HG03135 (cell line): ENCODE measurements around the gene ANKS6.

Experiments used
- ATAC-seq: cut with Tn5 transposase; IDR thresholded peaks from one replicate; pipeline ENCODE4 v1.9.1; 2021; ENCODE audit warnings: mild to moderate bottlenecking, moderate library complexity; ENCODE audit not compliant: unreplicated experiment

Gene ANKS6

GRCh38 chr9:98815391-98815951 lies 19.1 kb upstream of the ANKS6 start:
- ATAC-seq: no peak

- ATAC-seq: no peak
Observed at GRCh38 chr9:98811051-98811650, 14.8 kb upstream of the ANKS6 start.

GRCh38 chr9:98810102-98810842 lies 13.9 kb upstream of the ANKS6 start:
- no peak for ATAC-seq

- no peak for ATAC-seq
Observed at GRCh38 chr9:98809311-98810101, 13.2 kb upstream of the ANKS6 start.

GRCh38 chr9:98808875-98809274 lies 12.5 kb upstream of the ANKS6 start:
- no peak for ATAC-seq

GRCh38 chr9:98808411-98808815 lies 12.1 kb upstream of the ANKS6 start:
- ATAC-seq: no peak

- no peak for ATAC-seq
Observed at GRCh38 chr9:98807814-98808195, 11.4 kb upstream of the ANKS6 start.

- ATAC-seq: no peak
Observed at GRCh38 chr9:98807070-98807813, 10.9 kb upstream of the ANKS6 start, which contains the start of gene GALNT12. TSS of gene GALNT12 (plus strand) at chr9:98807670. CDS start at chr9:98807699, 29 bp downstream.

GRCh38 chr9:98806394-98807035 lies 10.2 kb upstream of the ANKS6 start:
- ATAC-seq: no peak

- ATAC-seq: no peak
Observed at GRCh38 chr9:98805506-98806272, 9.3 kb upstream of the ANKS6 start.

- no peak for ATAC-seq
Observed at GRCh38 chr9:98804083-98804482, 7.7 kb upstream of the ANKS6 start.

GRCh38 chr9:98801969-98802371 lies 5.6 kb upstream of the ANKS6 start:
- no peak for ATAC-seq

GRCh38 chr9:98801561-98801960 lies 5.2 kb upstream of the ANKS6 start:
- ATAC-seq: no peak

GRCh38 chr9:98798254-98798653 lies 1.9 kb upstream of the ANKS6 start:
- ATAC-seq: no peak

GRCh38 chr9:98797491-98797890 lies 1.1 kb upstream of the ANKS6 start:
- no peak for ATAC-seq

- ATAC-seq: no peak
Observed at GRCh38 chr9:98795970-98796363, 388 bp downstream of the ANKS6 start.

GRCh38 chr9:98795295-98795955 lies 930 bp downstream of the ANKS6 start:
- ATAC-seq: no peak

GRCh38 chr9:98794802-98795201 lies 1.6 kb downstream of the ANKS6 start:
- no peak for ATAC-seq

GRCh38 chr9:98793031-98793430 lies 3.3 kb downstream of the ANKS6 start:
- no peak for ATAC-seq
